ENCODE results near the gene TTLL8.
A peak's percentile ranks its signal among the peaks of the same experiment; 100 is the strongest.

DNA sequence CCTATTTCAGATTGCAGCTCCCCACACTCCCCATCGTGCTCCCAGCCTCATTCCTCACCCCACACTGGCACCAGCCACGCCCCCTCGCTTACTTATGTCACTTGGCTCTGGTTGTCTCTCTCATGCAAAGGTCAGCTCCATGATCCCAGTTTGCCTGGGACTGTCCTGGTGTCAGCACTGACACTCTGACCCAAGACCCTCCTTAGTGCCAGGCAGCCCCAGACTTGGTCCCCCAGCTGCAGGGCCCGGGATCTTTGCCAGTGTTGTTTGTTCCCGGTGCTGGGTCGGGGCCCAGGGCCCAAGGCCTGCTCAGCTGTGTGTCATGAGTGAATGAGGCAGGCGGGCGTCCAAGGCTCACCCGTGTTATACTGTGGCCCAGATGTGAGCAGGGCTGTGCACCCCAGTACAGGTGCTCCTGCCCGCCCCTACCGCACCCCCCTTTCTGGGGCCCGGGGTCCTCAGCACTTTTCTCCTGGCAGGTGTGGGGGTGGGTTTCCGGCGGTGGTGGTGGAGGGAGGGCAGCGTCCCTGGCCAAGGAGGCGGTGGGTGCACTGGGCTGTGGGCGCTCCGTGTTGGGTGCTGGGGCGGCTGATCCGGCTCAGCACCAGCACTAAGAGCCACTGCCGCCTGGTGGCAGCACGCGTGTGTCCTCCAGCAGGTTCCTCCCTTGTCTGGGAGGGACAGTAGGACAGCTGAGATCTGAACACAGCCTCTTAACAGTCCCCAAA, 65.0 kb downstream of the TTLL8 start:
- TF ChIP-seq, protein P1, sequence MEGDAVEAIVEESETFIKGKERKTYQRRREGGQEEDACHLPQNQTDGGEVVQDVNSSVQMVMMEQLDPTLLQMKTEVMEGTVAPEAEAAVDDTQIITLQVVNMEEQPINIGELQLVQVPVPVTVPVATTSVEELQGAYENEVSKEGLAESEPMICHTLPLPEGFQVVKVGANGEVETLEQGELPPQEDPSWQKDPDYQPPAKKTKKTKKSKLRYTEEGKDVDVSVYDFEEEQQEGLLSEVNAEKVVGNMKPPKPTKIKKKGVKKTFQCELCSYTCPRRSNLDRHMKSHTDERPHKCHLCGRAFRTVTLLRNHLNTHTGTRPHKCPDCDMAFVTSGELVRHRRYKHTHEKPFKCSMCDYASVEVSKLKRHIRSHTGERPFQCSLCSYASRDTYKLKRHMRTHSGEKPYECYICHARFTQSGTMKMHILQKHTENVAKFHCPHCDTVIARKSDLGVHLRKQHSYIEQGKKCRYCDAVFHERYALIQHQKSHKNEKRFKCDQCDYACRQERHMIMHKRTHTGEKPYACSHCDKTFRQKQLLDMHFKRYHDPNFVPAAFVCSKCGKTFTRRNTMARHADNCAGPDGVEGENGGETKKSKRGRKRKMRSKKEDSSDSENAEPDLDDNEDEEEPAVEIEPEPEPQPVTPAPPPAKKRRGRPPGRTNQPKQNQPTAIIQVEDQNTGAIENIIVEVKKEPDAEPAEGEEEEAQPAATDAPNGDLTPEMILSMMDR (IDR thresholded peaks at IDR 0.05), result peak; percentile 71 to 84 (median 80)
- no peak for TF ChIP-seq POLR2A (IDR thresholded peaks at IDR 0.05)
